ENCODE data around the gene TMSB4Y.

Gene TMSB4Y

DNA sequence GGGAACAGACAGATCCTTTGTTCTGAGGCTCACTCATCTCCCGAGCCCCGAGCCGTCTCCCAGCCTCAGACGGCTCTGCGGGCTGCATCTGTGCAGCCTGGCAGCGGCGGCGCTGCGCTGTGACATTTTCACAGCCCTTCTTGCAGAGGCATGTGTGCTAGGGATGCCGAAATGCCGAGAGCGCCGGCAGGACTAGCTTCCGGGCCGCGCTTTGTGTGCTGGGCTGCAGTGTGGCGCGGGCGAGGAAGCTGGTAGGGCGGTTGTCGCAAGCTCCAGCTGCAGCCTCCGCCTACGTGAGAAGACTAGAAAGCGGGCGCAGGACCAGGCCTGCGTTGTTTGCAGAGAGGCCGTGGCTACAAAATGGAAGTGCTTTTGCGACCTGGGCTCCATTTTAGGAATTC, at the start of gene TMSB4Y:
Gene TMSB4Y, plus strand, starts transcription at position 332 of the 401 bp plus-strand sequence.
- no peak for DNase-seq

DNA sequence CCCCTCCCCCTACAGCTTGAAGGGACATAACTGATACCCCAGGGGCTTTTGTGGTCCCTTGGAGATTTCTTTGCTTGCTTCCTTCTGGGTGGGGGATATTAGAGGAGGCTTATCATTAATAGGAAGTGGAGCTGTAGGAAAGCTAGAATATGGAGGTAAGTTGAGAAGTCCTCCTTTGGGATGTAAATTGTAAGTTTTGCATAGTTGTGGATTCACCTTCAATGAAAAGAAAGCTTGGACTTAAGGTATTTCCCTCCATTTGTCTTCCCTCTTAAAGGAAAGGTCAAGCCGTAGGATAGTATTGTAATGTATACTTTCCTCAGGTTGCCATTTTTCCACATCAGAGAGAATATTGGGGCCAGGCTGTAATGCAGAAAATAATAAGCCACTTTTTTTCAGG, 39.5 kb upstream of the TMSB4Y start:
- no peak for DNase-seq

DNA sequence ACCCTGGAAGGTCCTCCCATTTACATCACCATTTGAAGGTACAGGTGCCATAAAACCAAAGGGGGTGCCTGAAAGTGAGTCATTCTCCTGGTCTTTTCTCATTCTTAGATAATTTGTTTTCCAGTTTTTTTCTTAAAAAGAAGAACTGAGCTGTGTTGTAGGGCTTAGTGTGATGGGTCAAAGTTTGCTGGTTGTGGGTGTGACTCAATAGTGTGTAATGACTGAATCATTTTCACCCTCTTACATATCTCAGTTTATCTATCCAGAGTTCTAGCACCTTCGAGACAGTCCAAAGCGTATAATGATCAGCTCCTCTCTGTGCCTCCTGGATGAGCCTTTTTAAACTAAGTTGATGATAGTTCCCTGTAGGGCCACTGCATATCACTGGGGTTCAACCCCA, 32.6 kb upstream of the TMSB4Y start:
- no peak for DNase-seq

DNA sequence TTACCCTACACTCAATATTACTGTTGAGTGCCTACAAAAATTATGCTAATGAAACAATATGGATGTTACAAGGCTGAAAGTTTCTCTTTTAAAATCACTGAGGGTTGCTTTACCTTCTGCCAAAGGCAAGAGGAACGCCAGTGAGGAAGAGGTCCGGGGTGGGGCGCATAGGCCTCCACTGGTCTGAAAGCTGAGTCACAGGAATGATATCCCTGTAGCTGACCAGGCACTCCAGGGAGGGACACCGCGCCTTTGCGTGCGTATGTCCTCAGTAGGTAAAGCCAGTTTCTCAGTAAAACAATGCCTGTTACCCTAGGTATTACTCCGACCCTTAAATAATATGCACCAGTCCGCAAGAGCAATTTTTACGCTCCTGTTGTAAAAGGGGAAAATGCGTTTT, 1.4 kb upstream of the TMSB4Y start:
- DNase-seq, result no peak

DNA sequence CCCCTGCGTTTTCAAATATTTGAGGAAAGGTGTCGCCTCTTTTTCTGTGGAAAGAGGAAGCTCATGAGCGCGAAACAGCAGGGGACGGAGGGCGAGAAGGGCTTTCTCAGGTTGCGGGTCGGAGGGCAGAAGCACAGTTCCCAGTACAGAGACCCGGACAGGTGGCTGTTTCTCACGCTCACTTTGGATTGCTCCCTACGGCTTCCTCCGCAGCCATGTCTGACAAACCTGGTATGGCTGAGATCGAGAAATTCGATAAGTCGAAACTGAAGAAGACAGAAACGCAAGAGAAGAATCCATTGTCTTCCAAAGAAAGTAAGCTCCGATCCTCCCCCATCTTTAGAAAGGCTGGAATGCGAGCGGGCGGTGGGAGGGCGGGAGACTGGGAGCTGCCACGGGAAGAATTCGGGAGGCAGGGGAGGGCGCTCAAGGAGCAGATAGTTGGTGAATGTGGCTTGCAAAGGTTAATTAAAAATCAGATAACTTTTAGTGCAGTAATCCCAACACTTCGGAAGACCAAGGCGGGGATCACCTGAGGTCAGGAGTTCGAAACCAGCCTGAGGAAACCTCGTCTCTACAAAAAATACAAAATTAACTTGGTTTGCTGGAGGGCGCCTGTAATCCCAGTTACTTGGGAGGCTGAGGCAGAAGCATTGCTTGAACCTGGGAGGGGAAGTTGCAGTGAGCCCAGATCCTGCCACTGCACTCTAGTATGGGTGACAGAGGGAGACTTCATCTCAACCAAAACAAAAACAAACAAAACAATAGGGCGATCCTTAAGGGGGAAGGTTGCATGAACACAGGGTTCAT, 627 bp downstream of the TMSB4Y start:
- no peak for DNase-seq

DNA sequence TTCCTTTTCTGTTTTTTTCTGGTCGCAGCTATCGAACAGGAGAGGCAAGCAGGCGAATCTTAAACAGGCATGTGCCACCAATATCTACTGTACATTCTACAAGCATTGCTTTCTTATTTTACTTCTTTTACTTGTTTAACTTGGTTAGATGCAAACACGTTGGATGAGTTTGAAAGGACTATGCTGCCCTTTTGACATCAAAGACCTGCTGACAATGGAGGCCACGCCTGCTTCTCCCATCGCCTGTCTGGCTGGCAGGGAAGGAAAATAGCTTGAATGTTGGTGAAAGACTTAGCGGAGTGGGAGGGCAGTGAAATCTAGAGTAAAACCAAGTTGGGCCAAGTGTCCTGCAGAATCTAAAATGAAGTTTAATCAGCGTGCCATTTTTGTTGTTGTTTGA, 1.5 kb downstream of the TMSB4Y start:
- no peak for DNase-seq

DNA sequence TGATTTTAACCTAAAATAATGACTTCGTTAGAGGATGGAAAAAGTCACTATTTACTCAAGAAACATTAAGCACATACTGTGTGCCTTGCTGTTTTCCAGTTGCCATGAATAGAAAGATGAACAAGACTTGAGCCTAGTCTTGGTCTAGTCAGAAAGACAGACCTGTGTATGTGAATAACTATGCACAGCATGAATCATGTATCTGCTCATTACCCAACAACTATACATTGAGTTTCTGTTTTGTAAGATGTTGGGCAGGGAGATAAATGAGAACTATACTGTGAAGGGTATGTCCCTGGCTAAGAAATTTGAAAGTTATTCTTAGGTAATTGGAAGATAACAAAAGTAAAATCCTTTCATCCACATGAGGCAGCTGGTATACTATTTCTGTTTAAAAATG, 4.3 kb downstream of the TMSB4Y start:
- DNase-seq, result no peak

DNA sequence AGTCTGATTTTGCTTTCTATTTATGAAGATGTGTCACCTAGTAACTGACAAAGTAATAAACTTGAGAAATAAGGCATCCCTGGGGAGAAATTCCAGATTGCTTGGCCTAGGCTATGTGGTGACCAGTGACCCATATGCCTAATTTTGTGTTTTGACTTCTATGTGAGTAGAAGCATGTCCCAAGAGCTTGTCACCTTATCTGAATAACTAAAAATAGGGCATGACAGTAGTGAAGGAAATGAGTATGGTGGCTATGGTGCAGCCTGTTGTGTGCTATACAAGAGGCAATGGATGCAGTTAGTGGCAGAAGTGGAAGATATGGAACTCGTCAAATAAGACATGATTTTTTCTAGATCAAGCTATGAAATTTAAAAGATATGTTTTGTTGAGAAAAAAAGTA, 15.3 kb downstream of the TMSB4Y start:
- DNase-seq, result no peak

DNA sequence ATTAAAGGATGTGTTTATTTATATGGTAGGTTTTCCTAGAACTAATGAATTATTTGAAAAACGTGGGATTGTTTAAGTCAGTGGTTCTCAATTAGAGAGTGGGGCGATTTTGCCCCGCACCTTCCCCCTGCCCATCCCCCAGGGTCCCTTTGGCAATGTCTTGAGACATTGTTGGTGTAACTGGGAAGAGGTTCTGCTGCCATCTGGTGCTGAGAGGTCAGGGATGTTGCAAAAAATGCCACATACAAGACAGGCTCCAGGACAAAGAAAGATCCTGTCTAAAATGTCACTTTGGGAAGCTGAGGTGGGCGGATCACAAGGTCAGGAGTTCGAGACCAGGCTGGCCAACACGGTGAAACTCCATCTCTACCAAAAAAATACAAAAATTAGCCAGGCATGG, 25.8 kb downstream of the TMSB4Y start:
- DNase-seq, result no peak

DNA sequence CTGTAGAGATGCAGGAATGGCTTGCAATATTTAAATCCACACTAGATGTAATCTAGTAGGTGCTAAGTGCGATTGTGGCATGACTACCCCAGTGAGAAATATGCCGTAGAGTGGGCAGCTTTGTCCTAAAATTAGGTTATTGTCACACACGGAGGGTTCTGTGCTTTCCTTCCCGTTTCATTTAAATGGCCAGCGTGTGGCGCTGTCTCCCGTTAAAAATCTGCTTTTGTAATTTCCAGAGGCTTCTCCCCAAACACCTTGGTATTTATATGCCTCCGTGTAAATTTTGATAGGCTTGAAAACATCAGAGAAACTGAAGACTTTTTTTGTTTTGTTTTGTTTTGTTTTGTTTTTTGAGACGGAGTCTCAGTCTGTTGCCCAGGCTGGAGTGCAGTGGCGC, 34.9 kb downstream of the TMSB4Y start:
- no peak for DNase-seq

DNA sequence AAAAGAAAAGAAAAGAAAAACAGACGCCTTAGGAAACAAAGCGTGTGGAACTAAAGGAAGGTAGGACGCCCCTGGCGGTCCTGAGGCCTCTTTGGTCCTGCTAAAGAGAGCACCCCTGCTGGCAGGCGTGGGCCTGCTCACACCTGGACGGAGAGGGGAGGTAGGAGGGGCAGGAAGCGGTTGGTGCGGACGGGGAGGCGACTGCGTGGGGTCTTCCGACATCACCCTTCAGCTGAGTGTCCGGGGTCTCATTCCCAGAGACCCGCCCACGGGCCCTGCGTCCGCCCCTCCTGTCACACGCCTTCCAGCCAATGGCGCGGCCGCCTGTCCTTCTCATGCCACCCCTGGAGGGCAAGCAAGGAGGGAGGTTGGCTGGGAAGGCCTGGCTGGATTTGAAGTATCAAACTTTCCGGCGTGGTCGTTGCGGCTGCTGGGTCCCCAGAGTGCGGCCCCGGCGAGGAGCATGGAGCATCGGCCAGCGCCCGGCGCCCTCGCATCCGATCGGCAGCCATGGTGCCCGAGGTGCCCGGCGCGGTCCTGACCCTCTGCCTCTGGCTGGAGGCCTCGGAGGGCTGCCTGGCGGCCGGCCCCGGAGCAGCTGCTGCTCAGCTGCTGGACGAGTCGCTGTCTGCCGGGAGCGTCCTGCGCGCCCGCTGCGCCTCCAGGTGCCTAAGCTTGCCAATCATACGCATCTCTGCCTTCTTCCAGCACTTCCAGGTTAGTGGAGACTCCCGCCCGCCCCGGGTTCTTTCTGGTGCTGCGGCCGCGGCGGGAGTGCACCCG, 47.8 kb downstream of the TMSB4Y start:
- DNase-seq, result no peak

DNA sequence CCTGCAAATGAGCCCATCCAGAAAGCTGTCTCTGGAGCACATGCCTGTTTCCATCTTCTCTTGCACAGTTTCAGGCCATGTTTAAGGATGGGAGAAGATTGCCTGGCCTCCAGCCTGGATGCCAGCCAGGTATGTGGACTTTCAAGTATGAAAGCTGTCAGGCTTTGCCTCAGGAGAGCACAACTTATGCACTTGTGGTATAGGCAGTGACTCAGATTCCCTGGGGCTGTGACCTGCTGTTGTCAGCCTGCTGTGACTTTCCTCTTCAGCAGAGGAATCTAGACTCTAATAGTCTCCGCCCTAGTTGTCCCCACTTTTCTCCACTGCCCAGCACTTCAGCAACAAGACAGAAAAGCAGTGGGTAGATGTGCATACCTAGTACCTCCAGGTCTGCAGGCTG, 51.0 kb downstream of the TMSB4Y start:
- no peak for DNase-seq

Measured in GOT3 (cell line).